Stimulated activated CD8-positive, alpha-beta memory T cell treated with anti-CD3 and anti-CD28 coated beads, Interleukin-7, amount 100 ng/mL, for 48 hours (primary cell): ENCODE results near the gene C1orf94.
A peak's percentile ranks its signal among the peaks of the same experiment; 100 is the strongest.
"Not testable (repeated sequence)": the region's sequence is repeated elsewhere in the genome, so short reads cannot be mapped to it uniquely, and the experiment has no call there.

Source experiments
- DNase-seq, 2 donors: peaks; one replicate each; pipeline ENCODE4 v3.0.0-alpha.2; 2020; ENCODE audit warnings: low read depth in 1 of 2; ENCODE audit errors: extremely low read depth in 1 of 2

The C1orf94 gene

DNA sequence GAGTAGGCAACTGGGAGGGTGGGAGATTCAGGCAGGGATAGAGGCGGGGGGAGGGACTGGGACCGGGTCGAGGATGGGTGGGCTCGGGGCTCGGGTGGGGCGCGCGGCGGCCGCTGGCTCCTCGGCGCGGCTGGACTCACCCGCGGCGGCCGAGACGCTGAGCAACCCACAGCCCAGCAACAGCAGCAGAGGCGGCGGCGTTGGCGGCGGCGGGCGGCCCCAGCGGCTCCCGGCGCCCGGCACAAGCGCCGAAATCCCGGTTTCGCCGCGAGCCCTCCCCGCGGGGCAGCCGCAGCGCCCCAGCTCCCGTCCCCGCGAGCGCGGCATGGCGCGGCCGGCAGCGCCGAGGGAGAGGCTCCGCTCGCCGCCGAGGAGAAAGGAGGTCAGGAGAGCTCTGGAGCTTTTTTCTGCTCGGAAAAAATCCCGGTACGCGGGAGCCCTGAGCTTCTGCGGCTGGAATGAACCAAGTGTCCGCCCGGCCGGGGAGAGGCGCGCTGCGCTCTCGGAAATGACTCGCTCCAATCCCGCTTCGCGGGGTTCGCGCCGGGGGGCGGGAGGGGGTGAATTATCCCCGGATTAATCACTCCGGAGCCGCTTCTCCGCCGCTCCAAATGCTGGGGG is 11.8 kb upstream of the C1orf94 start, which contains the start of gene CSMD2:
TSS of gene CSMD2 (minus strand) at position 460 of the 621 bp plus-strand sequence. CDS start at position 327, 133 bp downstream.
- DNase-seq: no peak

GRCh38 chr1:34165422-34165921 is 11.2 kb upstream of the C1orf94 start:
- no peak for DNase-seq

DNA sequence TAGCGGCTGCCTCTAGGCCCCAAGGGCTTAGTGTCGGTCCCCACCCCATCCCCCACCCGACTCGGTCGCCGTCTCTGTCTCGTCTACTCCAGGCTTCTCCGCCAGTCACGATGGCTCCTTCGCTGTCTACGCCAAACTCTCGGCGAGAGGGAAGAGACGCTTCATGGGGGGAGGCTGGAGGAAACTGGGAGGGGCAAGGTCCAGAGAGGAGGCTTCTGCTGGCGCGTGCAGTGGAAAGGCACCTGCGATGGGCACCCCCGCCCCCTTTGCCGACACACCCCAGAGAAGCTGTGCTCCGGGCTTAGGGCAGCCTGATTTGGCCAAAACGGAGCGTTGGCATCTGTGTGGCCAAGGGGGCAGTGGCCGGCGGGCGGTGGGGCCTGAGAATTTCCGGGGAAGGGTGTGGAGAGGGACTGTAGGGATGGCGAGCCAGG is 10.5 kb upstream of the C1orf94 start:
- no peak for DNase-seq

DNA sequence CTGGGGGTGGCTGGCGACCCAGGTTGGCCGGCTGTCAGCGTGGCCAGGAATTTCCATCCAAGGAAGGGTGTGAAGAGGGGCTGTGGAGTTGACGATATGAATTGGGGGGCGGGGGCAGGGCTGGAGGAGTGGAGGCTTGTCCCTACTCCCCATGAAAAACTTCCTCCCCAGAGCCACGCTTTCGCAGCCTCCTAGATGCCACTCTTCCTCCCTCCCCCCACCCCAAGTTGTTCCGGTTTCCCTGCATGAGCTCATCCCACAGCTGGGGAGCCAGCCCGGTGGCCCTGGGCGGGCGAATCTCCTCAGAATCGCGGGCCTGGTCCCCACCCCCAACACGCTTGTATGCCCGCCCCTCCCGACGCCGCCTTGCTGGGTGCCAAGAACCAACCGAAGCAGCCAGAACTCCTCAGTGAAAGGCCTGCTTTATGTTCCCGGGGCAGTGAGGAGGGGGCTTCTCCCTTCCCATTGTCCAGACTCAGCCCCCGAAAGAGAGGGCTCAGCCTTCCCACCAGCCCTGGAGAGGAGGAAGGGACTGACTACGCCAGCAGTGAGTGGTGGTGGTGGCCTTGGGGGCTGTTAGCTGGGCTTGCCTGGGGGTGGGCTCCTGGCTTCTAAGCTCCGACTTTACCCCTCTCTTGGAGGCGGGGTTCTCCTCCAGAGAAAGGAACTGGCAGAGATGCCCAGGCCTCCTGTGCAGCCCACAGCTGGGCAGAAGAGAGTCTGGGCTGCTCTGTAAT is 9.9 kb upstream of the C1orf94 start:
- DNase-seq: no peak

GRCh38 chr1:34167389-34167788 is 9.3 kb upstream of the C1orf94 start:
- DNase-seq: no peak

DNA sequence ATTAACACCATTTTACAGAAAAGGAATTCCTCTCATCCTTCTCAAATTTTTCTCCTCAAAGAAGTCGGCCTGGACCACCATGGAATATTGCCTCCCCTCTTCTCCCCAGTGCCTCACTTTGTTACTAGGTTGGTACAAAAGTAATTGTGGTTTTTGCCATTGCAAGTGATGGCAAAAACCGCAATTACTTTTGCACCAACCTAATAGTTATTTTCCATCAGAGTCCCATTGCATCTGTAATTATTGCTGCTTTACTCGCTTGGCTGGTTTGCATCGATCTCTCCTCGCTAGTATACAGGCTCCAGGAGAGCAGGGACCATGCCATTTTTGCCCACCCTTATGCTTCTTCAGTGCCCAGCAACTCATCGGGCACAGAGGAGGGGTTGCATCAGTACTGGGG is 963 bp upstream of the C1orf94 start:
- no peak for DNase-seq

DNA sequence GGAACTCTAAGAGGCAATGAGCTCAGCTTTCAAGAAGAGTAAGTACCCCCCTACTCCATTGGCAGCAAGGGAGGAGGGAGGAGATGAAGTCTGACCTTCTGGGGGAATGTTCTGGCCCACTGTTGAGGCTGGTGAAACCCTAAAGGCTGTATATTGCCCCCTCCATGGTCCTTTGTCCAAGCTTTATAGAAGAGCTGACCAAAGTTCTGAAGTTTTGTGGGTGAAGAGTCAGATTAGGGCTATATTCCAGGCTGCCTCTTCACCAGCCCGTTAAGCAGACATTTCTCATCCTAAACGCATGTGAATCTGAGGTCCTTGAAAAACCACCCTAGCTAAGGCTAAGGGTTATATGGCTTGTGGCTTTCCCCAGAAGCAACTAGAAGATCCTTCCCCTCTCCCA is 1.4 kb downstream of the C1orf94 start:
- no peak for DNase-seq

- not testable (repeated sequence) for DNase-seq
These were observed 6.7 kb downstream of the C1orf94 start for GRCh38 chr1:34183381-34183780.

DNA sequence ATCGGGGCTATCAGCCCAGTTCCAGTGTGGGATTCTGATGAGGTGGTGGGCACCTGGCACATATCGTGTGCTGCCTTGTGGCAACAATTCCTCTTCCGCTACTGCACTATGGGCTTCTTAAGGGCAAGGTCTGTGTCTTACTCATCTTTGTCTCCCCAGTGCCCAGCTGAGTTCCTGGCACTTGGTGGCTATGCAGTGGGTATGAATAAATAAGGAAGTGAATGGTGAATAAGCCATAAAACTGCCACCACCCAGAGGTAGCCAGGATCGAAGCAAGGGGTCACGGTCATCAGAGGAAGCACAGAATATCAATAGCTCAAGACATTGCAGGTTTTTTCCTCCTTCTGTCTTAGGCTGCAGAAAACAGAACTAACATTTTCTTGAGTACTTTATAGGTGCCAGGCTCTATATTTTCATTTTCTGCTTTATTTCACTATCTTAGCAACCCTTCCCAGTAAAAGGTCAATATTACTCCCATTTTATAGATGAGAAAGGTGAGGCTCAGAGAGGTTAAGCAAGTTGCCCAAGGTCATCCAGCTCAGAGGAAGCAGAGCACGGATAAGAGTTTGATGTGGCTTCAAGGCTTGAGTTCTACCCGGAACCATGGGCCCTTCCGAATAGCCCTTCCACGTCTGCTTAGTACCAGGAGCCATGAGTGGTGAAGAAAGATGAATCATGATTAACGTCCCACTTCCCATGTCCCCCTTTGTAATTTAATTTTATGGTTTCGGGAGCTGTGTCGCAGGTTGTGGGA is 10.2 kb downstream of the C1orf94 start:
- no peak for DNase-seq

DNA sequence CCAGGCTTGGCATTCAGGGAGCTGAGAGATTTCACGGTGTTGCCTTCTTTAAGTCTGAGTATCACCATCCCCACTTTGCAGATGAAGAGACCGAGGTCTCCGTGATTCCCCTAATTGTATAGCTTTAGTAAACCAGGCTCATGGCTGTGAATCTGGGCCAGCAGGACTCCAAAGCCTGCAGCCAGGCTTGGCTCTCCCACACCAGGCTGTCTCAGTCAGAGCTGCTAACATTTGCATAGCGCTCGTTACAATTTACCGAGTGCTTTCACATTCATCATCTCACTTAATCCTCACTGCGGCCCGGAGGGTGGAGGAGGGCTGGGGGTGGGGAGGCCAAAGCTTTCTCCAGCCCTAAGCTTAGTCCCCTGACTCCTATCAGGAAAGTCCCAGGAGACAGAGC is 11.7 kb downstream of the C1orf94 start:
- no peak for DNase-seq

DNA sequence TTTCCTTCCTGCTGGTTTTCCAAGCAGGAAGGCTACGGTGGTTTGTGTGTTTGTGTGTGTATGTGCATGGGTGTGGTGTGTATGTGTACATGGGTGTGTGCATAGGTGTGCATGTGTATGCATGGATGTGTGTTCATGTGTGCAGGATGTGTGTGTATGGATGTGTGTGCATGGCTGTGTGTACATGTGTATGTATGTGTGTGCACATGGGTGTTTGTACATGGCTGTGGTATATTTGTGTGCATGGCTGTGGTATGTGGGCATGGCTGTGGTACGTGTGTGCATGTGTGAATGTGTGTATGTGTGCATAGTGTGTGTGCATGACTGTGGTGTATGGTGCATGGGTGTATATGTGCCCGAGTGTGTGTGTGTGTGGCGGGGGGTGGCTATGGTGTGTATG is 12.3 kb downstream of the C1orf94 start:
- DNase-seq: no peak

- DNase-seq: no peak
These were observed 14.0 kb downstream of the C1orf94 start for GRCh38 chr1:34190692-34191091.

DNA sequence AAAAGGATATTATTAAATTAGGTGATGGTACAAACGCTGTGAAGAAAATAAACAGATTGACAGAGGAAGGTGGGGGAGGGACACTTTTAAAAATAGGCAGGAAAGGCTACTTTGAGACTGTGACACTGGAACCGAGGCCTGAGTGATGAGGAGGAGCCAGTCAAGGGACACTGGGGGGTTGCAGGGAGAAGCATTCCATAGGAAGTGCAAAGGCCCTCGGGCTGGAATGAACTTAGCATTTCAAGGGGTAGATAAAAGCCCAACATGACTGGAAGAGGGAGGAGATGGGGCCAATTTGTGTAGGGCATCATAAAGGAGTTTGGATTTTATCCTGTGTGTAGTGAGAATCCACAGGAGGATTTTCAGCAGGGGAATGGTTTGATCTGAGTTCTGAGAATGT is 15.9 kb downstream of the C1orf94 start:
- no peak for DNase-seq

GRCh38 chr1:34199927-34200326 is 23.2 kb downstream of the C1orf94 start:
- DNase-seq: peak in 1 of 2 donors; percentile 8

GRCh38 chr1:34212673-34213072 is 36.0 kb downstream of the C1orf94 start:
- no peak for DNase-seq

GRCh38 chr1:34213956-34214355 is 37.2 kb downstream of the C1orf94 start:
- no peak for DNase-seq

GRCh38 chr1:34231441-34231840 is 54.7 kb downstream of the C1orf94 start:
- DNase-seq: no peak

GRCh38 chr1:34235594-34235993 is 58.9 kb downstream of the C1orf94 start:
- DNase-seq: no peak

GRCh38 chr1:34236089-34236488 is 59.4 kb downstream of the C1orf94 start:
- no peak for DNase-seq

DNA sequence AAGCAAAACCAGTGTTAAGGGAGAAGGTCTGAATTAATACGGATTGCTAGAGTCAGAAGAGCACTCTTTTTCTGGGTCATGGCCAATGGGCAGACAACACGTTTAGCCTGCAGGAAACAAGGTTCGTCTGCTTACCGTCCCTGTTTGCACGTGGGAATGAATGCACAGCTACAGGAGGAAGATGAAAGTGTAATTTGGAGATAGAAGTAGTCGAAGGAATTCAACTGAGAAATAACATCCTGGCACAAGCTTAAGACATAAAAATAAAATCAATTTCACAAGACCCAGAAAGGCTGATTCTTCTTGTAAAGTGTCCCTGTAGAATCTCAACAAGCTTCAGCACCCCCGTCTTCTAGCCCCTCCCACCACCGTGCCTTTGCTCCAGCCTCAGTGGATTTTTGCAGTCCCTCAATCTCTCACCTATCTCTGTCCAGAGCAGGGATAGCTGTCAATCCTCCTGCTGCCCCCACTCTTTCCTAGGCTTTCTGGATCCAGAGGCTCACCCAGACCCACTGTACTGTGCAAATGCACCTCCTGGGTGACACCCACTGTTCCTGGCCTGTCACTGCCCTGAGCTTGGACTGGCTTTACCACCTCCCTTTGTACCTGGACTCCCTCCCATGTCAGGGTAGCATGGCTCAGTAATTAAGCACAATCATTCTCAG is 60.6 kb downstream of the C1orf94 start:
- DNase-seq: no peak

- DNase-seq: no peak
These were observed 69.3 kb downstream of the C1orf94 start for GRCh38 chr1:34245967-34246366.
